ENCODE results near the gene ACAP2.

GRCh38 chr3:195441992-195442572 lies 738 bp downstream of the ACAP2 start:
- TF ChIP-seq POLR2AphosphoS5 (IDR thresholded peaks at IDR 0.05): no peak
- TF ChIP-seq POLR2A (IDR thresholded peaks at IDR 0.05): no peak
- no peak for TF ChIP-seq CTCF (IDR thresholded peaks at IDR 0.05)
- TF ChIP-seq EP300 (IDR thresholded peaks at IDR 0.05): no peak

Data from suprapubic skin (tissue), 4 donors.